OCI-LY3 (cell line): ENCODE measurements around the gene CBFA2T2.

Source experiments
- H2AFZ ChIP-seq: fragments of 200-600, 300-600 bp; shearing (Covaris generic); 2 replicates; pipeline ENCODE4 v1.6.0; 2014; ENCODE audit warnings: antibody characterized with exemption, low read depth, low read length
- H3K27ac ChIP-seq: fragments of 200-600, 300-600 bp; sonication (generic); 2 replicates; pipeline ENCODE4 v1.5.1; 2014; ENCODE audit warnings: mild to moderate bottlenecking, low read length, moderate library complexity, mixed read lengths
- H3K27me3 ChIP-seq: fragments of 200-600, 300-600 bp; sonication (generic); 2 replicates; pipeline ENCODE4 v1.6.1; 2014; ENCODE audit warnings: low read depth, low read length, mixed read lengths
- H3K36me3 ChIP-seq: fragments of 200-600, 300-600 bp; sonication (generic); replicated peaks from 2 replicates; pipeline ENCODE3; 2014; ENCODE audit warnings: low read depth, low read length, mixed read lengths
- H3K4me1 ChIP-seq: fragments of 300-600, 200-600 bp; sonication (generic); 2 replicates; pipeline ENCODE4 v1.6.1; 2014; ENCODE audit warnings: low read length, mixed read lengths
- H3K4me2 ChIP-seq: fragments of 200-600, 300-600 bp; sonication (generic); 2 replicates; pipeline ENCODE4 v1.6.1; 2014; ENCODE audit warnings: low read length, mixed read lengths
- H3K4me3 ChIP-seq: fragments of 300-600, 200-600 bp; sonication (generic); 2 replicates; pipeline ENCODE4 v1.5.1; 2014; ENCODE audit warnings: antibody characterized with exemption, mild to moderate bottlenecking, low read length, moderate library complexity
- H3K79me2 ChIP-seq: fragments of 300-600, 200-600 bp; shearing (Covaris generic); 2 replicates; pipeline ENCODE4 v1.6.1; 2014; ENCODE audit warnings: mild to moderate bottlenecking, low read length, mixed read lengths
- H3K9ac ChIP-seq: fragments of 300-600, 200-600 bp; shearing (Covaris generic); 2 replicates; pipeline ENCODE4 v1.6.0; 2014; ENCODE audit warnings: mild to moderate bottlenecking, low read length, moderate library complexity
- H3K9me3 ChIP-seq: fragments of 200-600, 300-600 bp; shearing (Covaris generic); 2 replicates; pipeline ENCODE4 v1.6.1; 2014; ENCODE audit warnings: low read length, mixed read lengths; ENCODE audit not compliant: insufficient read depth
- H4K20me1 ChIP-seq: fragments of 200-600, 300-600 bp; sonication (generic); 2 replicates; pipeline ENCODE4 v1.6.1; 2016; ENCODE audit warnings: low read length, mixed read lengths; ENCODE audit not compliant: insufficient read depth
- CTCF ChIP-seq: fragments of 200-600, 300-600 bp; sonication (generic); IDR thresholded peaks from 2 replicates; pipeline ENCODE4 v1.5.1; 2014; ENCODE audit warnings: antibody characterized with exemption, low read length, low read depth
- EZH2phosphoT487 ChIP-seq: fragments of 200-600 bp; shearing (Covaris generic); IDR thresholded peaks from 2 replicates; pipeline ENCODE4 v1.6.1; 2018; ENCODE audit warnings: antibody characterized with exemption, mixed run types, low read depth

CBFA2T2 gene

GRCh38 chr20:33466303-33466646, 23.6 kb upstream of the CBFA2T2 start:
- H3K27ac ChIP-seq: no peak overlapping the region
- H3K79me2 ChIP-seq: no peaks in the 10 kb centered on the region
- no peaks in the 10 kb centered on the region for H3K27me3 ChIP-seq
- H3K4me1 ChIP-seq: peaks cover 9% of the 10 kb centered on the region; the same call in 1 of the 2 replicates
- H2AFZ ChIP-seq: no peak overlapping the region
- H3K36me3 ChIP-seq: no peaks in the 10 kb centered on the region
- no peak overlapping the region for H3K4me3 ChIP-seq
- TF ChIP-seq CTCF (no peak), EZH2phosphoT487 (no peak)
- H4K20me1 ChIP-seq: no peaks in the 10 kb centered on the region
- no peak overlapping the region for H3K9ac ChIP-seq
- no peak overlapping the region for H3K4me2 ChIP-seq
- H3K9me3 ChIP-seq: no peaks in the 10 kb centered on the region

GRCh38 chr20:33470457-33470856, 19.4 kb upstream of the CBFA2T2 start:
- Histone ChIP-seq H4K20me1 (no peaks in the 10 kb centered on the region), H3K4me1 (peaks cover 14% of the 10 kb centered on the region; the same call in 1 of the 2 replicates), H3K9me3 (no peaks in the 10 kb centered on the region), H3K4me2 (no peak overlapping the region), H3K27ac (no peak overlapping the region), H3K36me3 (no peaks in the 10 kb centered on the region), H3K4me3 (no peak overlapping the region), H2AFZ (no peak overlapping the region), H3K9ac (no peak overlapping the region), H3K79me2 (no peaks in the 10 kb centered on the region), H3K27me3 (peaks cover 18% of the 10 kb centered on the region)
- TF ChIP-seq CTCF (no peak), EZH2phosphoT487 (no peak)

GRCh38 chr20:33470866-33471265, 19.0 kb upstream of the CBFA2T2 start:
- H3K27me3 ChIP-seq: peaks cover 20% of the 10 kb centered on the region
- TF ChIP-seq EZH2phosphoT487: no peak
- TF ChIP-seq CTCF: no peak
- no peak overlapping the region for H3K27ac ChIP-seq

GRCh38 chr20:33472868-33473435, 16.9 kb upstream of the CBFA2T2 start:
- H2AFZ ChIP-seq: no peak overlapping the region
- H3K4me1 ChIP-seq: peaks cover 16% of the 10 kb centered on the region
- H4K20me1 ChIP-seq: no peaks in the 10 kb centered on the region
- no peak overlapping the region for H3K27ac ChIP-seq
- H3K9me3 ChIP-seq: no peaks in the 10 kb centered on the region
- no peak overlapping the region for H3K9ac ChIP-seq
- no peak overlapping the region for H3K4me3 ChIP-seq
- no peaks in the 10 kb centered on the region for H3K79me2 ChIP-seq
- no peak overlapping the region for H3K4me2 ChIP-seq
- no peaks in the 10 kb centered on the region for H3K36me3 ChIP-seq
- H3K27me3 ChIP-seq: peaks cover 20% of the 10 kb centered on the region
- TF ChIP-seq CTCF: no peak
- TF ChIP-seq EZH2phosphoT487: no peak

More at GRCh38 chr20:33470866-33471265, 19.0 kb upstream of the CBFA2T2 start:
- H3K4me1 ChIP-seq: peaks cover 18% of the 10 kb centered on the region
- no peaks in the 10 kb centered on the region for H4K20me1 ChIP-seq
- no peak overlapping the region for H3K4me2 ChIP-seq
- H3K79me2 ChIP-seq: no peaks in the 10 kb centered on the region
- no peak overlapping the region for H3K9ac ChIP-seq
- H3K36me3 ChIP-seq: no peaks in the 10 kb centered on the region
- H3K4me3 ChIP-seq: no peak overlapping the region
- no peak overlapping the region for H2AFZ ChIP-seq
- H3K9me3 ChIP-seq: no peaks in the 10 kb centered on the region
